HepG2 (cell line): ENCODE data around the gene DLG1. TPM values are rescaled to one million over a fixed set of nuclear protein-coding genes. Genes with fewer than 3 reads are reported as not detected.

Experiments used
- AKAP8 ChIP-seq: sonication (generic); formaldehyde crosslinking; IDR thresholded peaks from 2 replicates; pipeline ENCODE4 v1.5.1; 2020; ENCODE audit warnings: mild to moderate bottlenecking, missing genetic modification reagents
- ARID5B ChIP-seq: IDR thresholded peaks from 2 replicates; pipeline ENCODE4 v1.4.0; 2020; ENCODE audit warnings: mild to moderate bottlenecking, missing genetic modification reagents
- BRCA1 ChIP-seq: sonication (generic); formaldehyde crosslinking; IDR thresholded peaks from 2 replicates; pipeline ENCODE4 v1.4.0; 2020; ENCODE audit warnings: missing genetic modification reagents
- DPF2 ChIP-seq: sonication (generic); formaldehyde crosslinking; IDR thresholded peaks from 2 replicates; pipeline ENCODE4 v1.4.0; 2020; ENCODE audit warnings: mild to moderate bottlenecking, low read depth, missing genetic modification reagents, borderline replicate concordance
- E2F2 ChIP-seq: sonication (generic); formaldehyde crosslinking; IDR thresholded peaks from 2 replicates; pipeline ENCODE4 v1.4.0; 2020; ENCODE audit warnings: missing genetic modification reagents, borderline replicate concordance
- ETV6 ChIP-seq: sonication (generic); formaldehyde crosslinking; conservative IDR thresholded peaks from 2 replicates; pipeline ENCODE4 v1.4.0; 2020; ENCODE audit warnings: missing genetic modification reagents
- GATA4 ChIP-seq: sonication (generic); IDR thresholded peaks from 2 replicates; pipeline ENCODE4 v1.6.1; 2016; ENCODE audit warnings: antibody characterized with exemption, low read depth, borderline replicate concordance
- GLI4 ChIP-seq: sonication (generic); formaldehyde crosslinking; IDR thresholded peaks from 2 replicates; pipeline ENCODE4 v1.5.1; 2020; ENCODE audit warnings: missing genetic modification reagents, mild to moderate bottlenecking, moderate library complexity, borderline replicate concordance
- IKZF5 ChIP-seq: IDR thresholded peaks from 2 replicates; pipeline ENCODE4 v1.6.1; 2018; ENCODE audit warnings: missing genetic modification reagents, mild to moderate bottlenecking, missing compliant biosample characterization
- MAFG ChIP-seq: sonication (generic); formaldehyde crosslinking; IDR thresholded peaks from 2 replicates; pipeline ENCODE4 v1.5.1; 2020; ENCODE audit warnings: mild to moderate bottlenecking, missing genetic modification reagents
- NCOR1 ChIP-seq: fragments of 200-600 bp; sonication (generic); IDR thresholded peaks from 2 replicates; pipeline ENCODE4 v1.7.0; 2017; ENCODE audit warnings: antibody characterized with exemption, low read length, borderline replicate concordance
- PLRG1 ChIP-seq: fragments of 450-650 bp; conservative IDR thresholded peaks from 2 replicates; pipeline ENCODE4 v1.6.1; 2016
- POGZ ChIP-seq: sonication (generic); formaldehyde crosslinking; IDR thresholded peaks from 2 replicates; pipeline ENCODE4 v1.4.0; 2020; ENCODE audit warnings: mild to moderate bottlenecking, missing genetic modification reagents
- SAFB2 ChIP-seq: sonication (generic); formaldehyde crosslinking; IDR thresholded peaks from 2 replicates; pipeline ENCODE4 v1.5.1; 2020; ENCODE audit warnings: missing genetic modification reagents, low read depth, mild to moderate bottlenecking, borderline replicate concordance
- SAP130 ChIP-seq: IDR thresholded peaks from 2 replicates; pipeline ENCODE4 v1.6.1; 2016; ENCODE audit warnings: low read depth
- SOX6 ChIP-seq, 2 experiments: fragments of 450-650 bp in 1 of 2; sonication (generic) in 1 of 2; formaldehyde crosslinking in 1 of 2; IDR thresholded peaks; 2 replicates each; pipeline versions ENCODE4 v1.4.0 to v1.6.1; 2017 to 2020; ENCODE audit warnings: antibody characterized with exemption in 1 of 2, mild to moderate bottlenecking in 1 of 2, missing genetic modification reagents in 1 of 2
- SYNCRIP ChIP-seq: fragments of 200-400 bp; formaldehyde crosslinking; IDR thresholded peaks from 2 replicates; pipeline ENCODE4 v1.6.1; 2018; ENCODE audit warnings: mild to moderate bottlenecking, low read depth, low read length; ENCODE audit not compliant: insufficient read depth
- TARDBP ChIP-seq: sonication (generic); formaldehyde crosslinking; IDR thresholded peaks from 2 replicates; pipeline ENCODE4 v1.8.0; 2022; ENCODE audit warnings: mild to moderate bottlenecking, missing genetic modification reagents
- THYN1 ChIP-seq: sonication (generic); formaldehyde crosslinking; IDR thresholded peaks from 2 replicates; pipeline ENCODE4 v1.8.1; 2023; ENCODE audit warnings: low read depth, mild to moderate bottlenecking, moderate library complexity, missing genetic modification reagents, borderline replicate concordance
- ZNF740 ChIP-seq: sonication (generic); formaldehyde crosslinking; IDR thresholded peaks from 2 replicates; pipeline ENCODE4 v1.4.0; 2020; ENCODE audit warnings: missing genetic modification reagents
- ZNF816 ChIP-seq: sonication (generic); formaldehyde crosslinking; IDR thresholded peaks from 2 replicates; pipeline ENCODE4 v1.8.0; 2022; ENCODE audit warnings: missing genetic modification reagents, mild to moderate bottlenecking, borderline replicate concordance
- polyA plus RNA-seq, 8 experiments: library from polyadenylated mRNA; depleted of rRNA in 3 of 8; stranded (reverse) in 7 of 8; unstranded in 1 of 8; fragments of >200 nt; fragmentation: Illumina TruSeq in 4 of 8; extraction: Trizol in 4 of 8; gene quantifications; 2 replicates each; pipeline versions ENCODE4 v1.2.1 to v1.2.3, GENCODE V29; 2011 to 2016; ENCODE audit warnings: low read depth in 4 of 8, missing spikeins in 1 of 8, mixed read lengths in 1 of 8; ENCODE audit not compliant: insufficient read depth in 1 of 8
- total RNA-seq, 5 experiments: library from RNA; depleted of rRNA; stranded (reverse); fragments of >200 nt; fragmentation: Illumina TruSeq; extraction: Trizol; gene quantifications; 2 replicates each; pipeline ENCODE4 v1.2.3, GENCODE V29; 2016; ENCODE audit warnings: low read depth in 1 of 5

DLG1 gene
- total and polyA plus RNA-seq, 2 of the 13 experiments (the other 11 are each of a cell fraction or from before 2014, with no cell fraction given), result 30.5 to 104 TPM

GRCh38 chr3:197270558-197271317 is 27.7 kb downstream of the DLG1 start (continued):
- peak; percentile 79 for TF ChIP-seq ARID5B
- TF ChIP-seq ZNF816, result no peak
- TF ChIP-seq GATA4, result no peak
- TF ChIP-seq ZNF740 (CRISPR knock-in tag), result no peak
- TF ChIP-seq DPF2 (CRISPR knock-in tag), result no peak
- TF ChIP-seq THYN1 (CRISPR knock-in tag), result no peak
- TF ChIP-seq POGZ, result peak; percentile 41; the same call in 1 of the 2 replicates
- TF ChIP-seq SOX6 (IDR thresholded peaks at IDR 0.05), result no peak
- TF ChIP-seq SOX6 (CRISPR knock-in tag; IDR thresholded peaks at IDR 0.05), result peak; percentile 79
- no peak for TF ChIP-seq PLRG1
- peak; percentile 25; the same call in 1 of the 2 replicates for TF ChIP-seq NCOR1
- TF ChIP-seq AKAP8 (CRISPR knock-in tag), result no peak
- no peak for TF ChIP-seq BRCA1
- TF ChIP-seq SYNCRIP, result no peak
- no peak for TF ChIP-seq E2F2 (CRISPR knock-in tag)
- no peak for TF ChIP-seq GLI4 (CRISPR knock-in tag)
- no peak for TF ChIP-seq MAFG (CRISPR knock-in tag)
- peak; percentile 63 for TF ChIP-seq SAP130 (CRISPR knock-in tag)
- TF ChIP-seq TARDBP (CRISPR knock-in tag), result no peak
- peak; percentile 50; the same call in 1 of the 2 replicates for TF ChIP-seq IKZF5 (CRISPR knock-in tag)
- TF ChIP-seq ETV6 (CRISPR knock-in tag), result no peak
- TF ChIP-seq SAFB2 (CRISPR knock-in tag), result no peak
